H9 (cell line): ENCODE measurements around the gene TATDN2. TPM values are rescaled to one million over a fixed set of nuclear protein-coding genes. Genes with fewer than 3 reads are reported as not detected.

Experiments
- DNase-seq: peaks from one replicate; pipeline ENCODE4 v3.0.0-alpha.2; 2017
- H2AFZ ChIP-seq: one replicate; pipeline ENCODE4 v1.6.1; 2013; ENCODE audit warnings: mild to moderate bottlenecking, low read length, control low read depth, moderate library complexity
- H2AK5ac ChIP-seq: 2 replicates; pipeline ENCODE4 v1.6.1; 2013; ENCODE audit warnings: low read length, control low read depth, mixed read lengths; ENCODE audit not compliant: insufficient read length
- H2BK120ac ChIP-seq: one replicate; pipeline ENCODE4 v1.6.1; 2013; ENCODE audit warnings: low read depth, mild to moderate bottlenecking, low read length, control low read depth, inconsistent platforms; ENCODE audit not compliant: poor library complexity, severe bottlenecking
- H2BK12ac ChIP-seq: 2 replicates; pipeline ENCODE4 v1.6.1; 2013; ENCODE audit warnings: low read length, control low read depth, mixed read lengths, low read depth; ENCODE audit not compliant: insufficient read length
- H2BK15ac ChIP-seq: 2 replicates; pipeline ENCODE4 v1.6.1; 2013; ENCODE audit warnings: low read depth, low read length, control low read depth
- H2BK20ac ChIP-seq: one replicate; pipeline ENCODE4 v1.6.1; 2013; ENCODE audit warnings: low read depth, mild to moderate bottlenecking, low read length, control low read depth, inconsistent platforms; ENCODE audit not compliant: poor library complexity, severe bottlenecking
- H2BK5ac ChIP-seq: 2 replicates; pipeline ENCODE4 v1.6.1; 2013; ENCODE audit warnings: low read length, control low read depth, mixed read lengths; ENCODE audit not compliant: insufficient read length
- H3K14ac ChIP-seq: 2 replicates; pipeline ENCODE4 v1.6.1; 2013; ENCODE audit warnings: low read length, control low read depth; ENCODE audit not compliant: insufficient read depth
- H3K18ac ChIP-seq: 2 replicates; pipeline ENCODE4 v1.6.1; 2013; ENCODE audit warnings: low read depth, mild to moderate bottlenecking, mixed read lengths, low read length, control low read depth; ENCODE audit not compliant: insufficient read length
- H3K23ac ChIP-seq: 2 replicates; pipeline ENCODE4 v1.6.1; 2013; ENCODE audit warnings: low read length, control low read depth, mixed read lengths, low read depth; ENCODE audit not compliant: insufficient read length
- H3K23me2 ChIP-seq: 2 replicates; pipeline ENCODE4 v1.6.1; 2013; ENCODE audit warnings: low read depth, mild to moderate bottlenecking, mixed read lengths, low read length, control low read depth; ENCODE audit not compliant: insufficient read length, poor library complexity, severe bottlenecking
- H3K27ac ChIP-seq: 2 replicates; pipeline ENCODE4 v1.5.1; 2013; ENCODE audit warnings: low read length, control low read depth, mixed read lengths, low read depth; ENCODE audit not compliant: insufficient read length
- H3K27me3 ChIP-seq: 2 replicates; pipeline ENCODE4 v1.6.1; 2013; ENCODE audit warnings: low read length, control low read depth, inconsistent platforms; ENCODE audit not compliant: insufficient read depth
- H3K4ac ChIP-seq: 2 replicates; pipeline ENCODE4 v1.6.1; 2013; ENCODE audit warnings: low read depth, mild to moderate bottlenecking, control low read depth, inconsistent platforms, low read length, moderate library complexity
- H3K4me1 ChIP-seq: 2 replicates; pipeline ENCODE4 v1.6.1; 2013; ENCODE audit warnings: low read length, control low read depth, inconsistent platforms; ENCODE audit not compliant: insufficient read depth
- H3K4me2 ChIP-seq: 2 replicates; pipeline ENCODE4 v1.6.1; 2013; ENCODE audit warnings: low read length, control low read depth, mixed read lengths; ENCODE audit not compliant: insufficient read length, insufficient read depth
- H3K56ac ChIP-seq: 2 replicates; pipeline ENCODE4 v1.6.1; 2013; ENCODE audit warnings: low read depth, mild to moderate bottlenecking, mixed read lengths, low read length, control low read depth; ENCODE audit not compliant: insufficient read length
- H3K79me1 ChIP-seq: 2 replicates; pipeline ENCODE4 v1.6.1; 2013; ENCODE audit warnings: low read depth, mild to moderate bottlenecking, moderate library complexity, low read length, control low read depth, inconsistent platforms; ENCODE audit not compliant: insufficient read depth, poor library complexity, severe bottlenecking
- H3K79me2 ChIP-seq: 2 replicates; pipeline ENCODE4 v1.6.1; 2013; ENCODE audit warnings: low read length, control low read depth, inconsistent platforms; ENCODE audit not compliant: insufficient read depth
- H3K9ac ChIP-seq: 2 replicates; pipeline ENCODE4 v1.6.1; 2013; ENCODE audit warnings: low read length, control low read depth, mixed read lengths; ENCODE audit not compliant: insufficient read length; ENCODE audit errors: extremely low read depth
- H3K9me3 ChIP-seq: one replicate; pipeline ENCODE4 v1.6.1; 2013; ENCODE audit warnings: low read depth, low read length, inconsistent platforms; ENCODE audit not compliant: control insufficient read depth
- H3T11ph ChIP-seq: one replicate; pipeline ENCODE4 v1.6.1; 2013; ENCODE audit warnings: mild to moderate bottlenecking, low read length, control low read depth, inconsistent platforms
- H4K20me1 ChIP-seq: one replicate; pipeline ENCODE4 v1.6.1; 2013; ENCODE audit not compliant: control insufficient read depth, insufficient read length, insufficient read depth
- H4K5ac ChIP-seq: 2 replicates; pipeline ENCODE4 v1.6.1; 2013; ENCODE audit warnings: low read depth, mild to moderate bottlenecking, mixed read lengths, low read length, control low read depth; ENCODE audit not compliant: insufficient read length
- H4K8ac ChIP-seq: replicated peaks from 2 replicates; pipeline ENCODE4 v1.6.1; 2013; ENCODE audit warnings: low read length, control low read depth, mixed read lengths, low read depth; ENCODE audit not compliant: insufficient read length
- H4K91ac ChIP-seq: 2 replicates; pipeline ENCODE4 v1.6.1; 2013; ENCODE audit warnings: low read depth, mild to moderate bottlenecking, moderate library complexity, mixed read lengths, low read length, control low read depth; ENCODE audit not compliant: insufficient read length
- H3K27ac Mint-ChIP-seq, 3 experiments: 2 replicates in 2 of 3; 3 replicates in 1 of 3; pipeline ENCODE4 v1.8.0; 2020 to 2021; ENCODE audit warnings: mixed read lengths in 3 of 3, mild to moderate bottlenecking in 1 of 3, moderate library complexity in 1 of 3
- H3K27me3 Mint-ChIP-seq: 2 replicates; pipeline ENCODE4 v1.8.0; 2021; ENCODE audit warnings: low read depth, mild to moderate bottlenecking, moderate library complexity, mixed read lengths
- H3K36me3 Mint-ChIP-seq, 3 experiments: 2 replicates in 2 of 3; 3 replicates in 1 of 3; pipeline ENCODE4 v1.8.0; 2020 to 2021; ENCODE audit warnings: low read depth in 3 of 3, mixed read lengths in 3 of 3; ENCODE audit not compliant: insufficient read depth in 1 of 3
- H3K4me1 Mint-ChIP-seq, 2 experiments: 2 replicates each; pipeline ENCODE4 v1.8.0; 2020; ENCODE audit warnings: mixed read lengths in 2 of 2
- H3K4me3 Mint-ChIP-seq, 2 experiments: 2 replicates in 1 of 2; 3 replicates in 1 of 2; pipeline ENCODE4 v1.8.0; 2020 to 2021; ENCODE audit warnings: mild to moderate bottlenecking in 2 of 2, mixed read lengths in 2 of 2, moderate library complexity in 1 of 2
- H3K9me3 Mint-ChIP-seq, 2 experiments: 2 replicates in 1 of 2; 3 replicates in 1 of 2; pipeline ENCODE4 v1.8.0; 2020; ENCODE audit warnings: mild to moderate bottlenecking in 2 of 2, mixed read lengths in 2 of 2, moderate library complexity in 1 of 2
- WGBS: extraction: QIAGEN DNeasy Blood & Tissue Kit; methylation state at CpG from one replicate; pipeline ENCODE4 v1.1.7; 2013; ENCODE audit warnings: missing lambda C conversion rate, low lambda C conversion rate, mixed read lengths; ENCODE audit not compliant: insufficient read length; ENCODE audit errors: extremely low coverage; 5-methylcytosine and 5-hydroxymethylcytosine counted together
- total RNA-seq: library from RNA; stranded (reverse); gene quantifications from 2 replicates; pipeline ENCODE4 v1.2.1, GENCODE V29; 2021
- TF ChIP-seq, protein P1 (sequence below): fragments of 200-600 bp; sonication (generic); conservative IDR thresholded peaks from 3 replicates; pipeline ENCODE4 v1.8.0; 2021; ENCODE audit warnings: antibody characterized with exemption, mild to moderate bottlenecking

The TATDN2 gene
- total RNA-seq, 1 experiment from 2014 or later = 34.4 TPM

DNA sequence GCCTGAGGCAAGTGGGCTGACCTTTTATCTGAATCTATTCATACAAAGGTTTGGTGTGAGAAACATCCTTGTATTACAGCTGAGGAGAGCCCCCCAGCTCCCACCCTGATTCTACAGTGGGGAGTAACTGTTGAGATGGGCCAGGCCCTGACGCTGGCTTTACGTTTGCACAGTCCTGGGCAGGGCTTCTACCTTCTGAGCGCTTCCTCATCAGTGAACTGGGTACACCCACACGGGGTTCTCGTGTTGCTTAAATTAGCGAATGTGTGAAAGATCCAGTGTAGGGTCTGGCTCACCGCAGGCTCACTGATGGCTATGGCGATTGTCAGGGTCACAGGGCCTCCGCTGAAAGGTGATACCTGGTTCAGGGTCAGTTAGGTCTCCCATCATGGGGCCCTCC, 51.8 kb downstream of the TATDN2 start:
- Histone ChIP-seq H3K4ac (no peak overlapping the region), H3K56ac (no peak overlapping the region), H3K27me3 (no peaks in the 10 kb centered on the region), H2AFZ (no peak overlapping the region), H3K14ac (no peak overlapping the region), H2AK5ac (no peak overlapping the region), H4K91ac (no peak overlapping the region), H2BK20ac (no peak overlapping the region), H2BK12ac (no peak overlapping the region), H3K27ac (no peak overlapping the region), H3K79me1 (no peaks in the 10 kb centered on the region), H4K20me1 (no peaks in the 10 kb centered on the region), H3K23ac (no peak overlapping the region), H3K79me2 (no peaks in the 10 kb centered on the region), H3K9me3 (no peaks in the 10 kb centered on the region), H2BK5ac (no peak overlapping the region), H4K8ac (no peak overlapping the region), H3K9ac (no peak overlapping the region), H4K5ac (no peak overlapping the region), H3K4me1 (no peaks in the 10 kb centered on the region), H3K23me2 (no peaks in the 10 kb centered on the region), H2BK15ac (no peak overlapping the region), H3K18ac (no peak overlapping the region), H3K4me2 (no peak overlapping the region), H3T11ph (no peak overlapping the region), H2BK120ac (no peak overlapping the region)
- Mint-ChIP-seq H3K4me3 (no peak overlapping the region), H3K27me3 (no peaks in the 10 kb centered on the region), H3K9me3 (no peaks in the 10 kb centered on the region), H3K36me3 (peaks cover 37 to 69% (median 64%) of the 10 kb centered on the region in 3 experiments; a peak in 6 of 7 replicates), H3K27ac (0 out of 7 replicates have a peak overlapping the region, but pooled peaks of 1 of the 3 experiments have one; percentile 88), H3K4me1 (no peaks in the 10 kb centered on the region)
- no CpG with 5 or more reads among the region's 9 CpGs for WGBS
- DNase-seq = no peak
- TF ChIP-seq, protein P1, sequence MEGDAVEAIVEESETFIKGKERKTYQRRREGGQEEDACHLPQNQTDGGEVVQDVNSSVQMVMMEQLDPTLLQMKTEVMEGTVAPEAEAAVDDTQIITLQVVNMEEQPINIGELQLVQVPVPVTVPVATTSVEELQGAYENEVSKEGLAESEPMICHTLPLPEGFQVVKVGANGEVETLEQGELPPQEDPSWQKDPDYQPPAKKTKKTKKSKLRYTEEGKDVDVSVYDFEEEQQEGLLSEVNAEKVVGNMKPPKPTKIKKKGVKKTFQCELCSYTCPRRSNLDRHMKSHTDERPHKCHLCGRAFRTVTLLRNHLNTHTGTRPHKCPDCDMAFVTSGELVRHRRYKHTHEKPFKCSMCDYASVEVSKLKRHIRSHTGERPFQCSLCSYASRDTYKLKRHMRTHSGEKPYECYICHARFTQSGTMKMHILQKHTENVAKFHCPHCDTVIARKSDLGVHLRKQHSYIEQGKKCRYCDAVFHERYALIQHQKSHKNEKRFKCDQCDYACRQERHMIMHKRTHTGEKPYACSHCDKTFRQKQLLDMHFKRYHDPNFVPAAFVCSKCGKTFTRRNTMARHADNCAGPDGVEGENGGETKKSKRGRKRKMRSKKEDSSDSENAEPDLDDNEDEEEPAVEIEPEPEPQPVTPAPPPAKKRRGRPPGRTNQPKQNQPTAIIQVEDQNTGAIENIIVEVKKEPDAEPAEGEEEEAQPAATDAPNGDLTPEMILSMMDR = no peak
